NCI-H460 (cell line): ENCODE measurements around the gene TRIP13. TPM values are rescaled to one million over a fixed set of nuclear protein-coding genes. Genes with fewer than 3 reads are reported as not detected.

Source experiments
- DNase-seq: peaks from one replicate; pipeline ENCODE4 v3.0.0-alpha.2; 2016; ENCODE audit warnings: low read depth; ENCODE audit errors: extremely low read depth
- total RNA-seq: library from RNA; depleted of rRNA; stranded (reverse); fragments of >200 nt; shearing (Covaris generic); gene quantifications from 2 replicates; pipeline ENCODE4 v1.2.3, GENCODE V29; 2014; rRNA removed

TRIP13 gene
- total RNA-seq, 1 experiment from 2014 or later, result 35.1 TPM

DNA sequence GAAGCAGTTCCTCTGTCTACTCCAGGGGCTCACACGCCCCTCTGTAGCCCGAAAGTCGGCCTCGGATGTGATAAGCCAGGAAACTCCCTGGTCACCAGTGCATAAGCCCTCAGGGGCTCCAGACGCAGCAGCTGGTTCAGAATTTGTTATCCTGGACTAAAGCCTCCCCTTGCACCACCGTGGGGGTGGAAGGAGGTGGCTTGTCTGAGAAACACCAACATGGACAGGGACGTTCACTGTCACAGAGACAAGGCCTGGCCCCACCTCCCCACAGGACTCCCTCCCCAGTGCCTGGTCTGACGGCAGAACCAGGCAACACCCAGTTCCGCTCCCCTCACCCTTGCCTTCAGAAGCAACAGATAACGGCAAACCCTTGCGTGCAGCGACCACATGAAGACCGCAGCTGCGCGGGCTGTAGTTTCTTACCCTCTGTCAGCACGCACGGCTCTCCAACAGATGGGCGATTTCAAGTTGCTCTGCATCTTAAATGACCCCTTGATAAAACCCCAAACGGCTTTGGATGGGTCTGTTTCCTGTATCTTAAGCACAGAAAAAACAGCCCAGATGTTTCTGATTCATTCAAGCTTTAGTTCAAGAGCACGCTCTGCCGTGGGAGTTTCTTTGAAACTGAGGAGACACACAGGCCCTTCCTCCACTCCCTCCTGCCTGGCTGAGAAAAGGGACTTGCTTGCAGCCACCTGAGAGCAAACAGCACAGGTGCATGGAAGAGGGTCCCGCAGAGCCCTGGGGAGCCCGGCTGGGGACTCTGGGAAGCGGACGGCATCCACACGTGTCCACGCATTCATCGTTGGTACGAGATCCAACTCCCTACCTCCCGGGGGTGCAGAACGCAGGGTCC lies 71.2 kb downstream of the TRIP13 start:
- DNase-seq, result no peak

DNA sequence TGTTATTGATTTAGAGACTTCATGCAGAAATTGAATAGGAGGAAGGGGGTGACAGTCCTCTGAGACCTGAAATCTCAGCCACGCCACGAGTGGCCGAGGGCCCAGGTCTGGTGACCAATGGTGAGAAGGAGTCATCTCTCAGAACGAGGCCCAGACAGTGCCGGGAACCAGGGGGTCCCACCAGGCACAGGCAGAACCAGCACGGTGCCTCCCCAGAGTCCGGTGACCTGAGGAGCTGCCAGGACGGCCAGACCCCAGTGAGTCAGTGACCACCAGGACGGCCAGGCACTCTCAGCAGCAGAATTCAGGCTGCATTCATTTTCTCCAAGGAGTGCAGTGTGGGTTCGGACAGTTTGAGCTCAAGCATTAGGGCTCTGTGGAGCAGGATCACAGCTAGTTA lies 72.1 kb downstream of the TRIP13 start:
- DNase-seq, result no peak

DNA sequence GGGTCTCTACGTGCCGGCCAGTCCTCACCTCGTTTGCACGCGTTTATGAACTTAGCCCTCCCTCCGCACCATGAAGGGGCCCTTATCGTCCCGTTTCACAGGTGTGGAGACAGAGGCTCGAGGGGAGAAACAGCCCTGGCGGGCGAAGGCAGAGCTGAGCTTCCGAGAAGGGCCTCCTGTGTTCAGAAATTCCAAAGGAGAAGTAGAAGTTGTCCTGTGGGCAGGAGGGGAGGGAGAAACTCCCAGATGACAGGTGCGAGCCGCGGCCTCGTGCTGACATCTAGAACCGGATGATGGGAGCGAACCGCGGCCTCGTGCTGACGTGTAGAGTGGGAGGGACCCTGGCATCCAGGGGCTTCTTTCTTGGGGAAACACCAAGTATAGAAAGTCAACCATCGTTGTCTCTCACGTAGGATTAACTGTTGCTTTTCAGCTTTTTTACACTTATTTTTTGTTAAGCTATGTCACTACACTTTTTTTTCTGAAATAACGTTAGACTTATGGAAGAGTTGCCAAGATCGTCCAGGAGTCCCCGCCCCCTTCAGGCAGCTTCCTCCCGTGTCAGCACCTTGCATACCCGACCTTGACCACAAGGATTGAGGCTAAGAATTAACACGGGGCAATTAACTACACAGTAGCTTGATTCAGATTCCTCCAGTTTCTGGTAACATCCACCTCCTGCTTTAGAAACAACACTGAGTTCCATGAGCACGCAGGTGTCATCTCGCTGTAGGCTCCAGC lies 73.1 kb downstream of the TRIP13 start:
- no peak for DNase-seq

DNA sequence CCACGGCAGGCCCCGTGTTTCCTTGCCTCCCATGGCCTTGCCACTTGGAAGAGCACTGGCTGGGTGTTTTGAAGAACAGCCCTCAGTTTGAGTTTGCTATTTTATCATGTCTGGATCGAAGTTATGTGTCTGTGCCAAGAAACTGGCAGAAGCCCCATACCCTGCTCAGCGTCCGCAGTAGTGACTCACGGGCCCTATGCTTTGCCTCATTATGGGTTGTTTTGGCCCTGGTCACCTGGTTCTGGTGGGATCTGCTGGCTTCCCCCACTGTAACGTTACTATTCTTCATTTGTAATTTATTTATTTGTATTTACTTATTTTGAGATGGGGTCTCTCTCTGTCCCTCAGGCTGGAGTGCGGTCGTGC lies 73.6 kb downstream of the TRIP13 start:
- DNase-seq, result no peak

DNA sequence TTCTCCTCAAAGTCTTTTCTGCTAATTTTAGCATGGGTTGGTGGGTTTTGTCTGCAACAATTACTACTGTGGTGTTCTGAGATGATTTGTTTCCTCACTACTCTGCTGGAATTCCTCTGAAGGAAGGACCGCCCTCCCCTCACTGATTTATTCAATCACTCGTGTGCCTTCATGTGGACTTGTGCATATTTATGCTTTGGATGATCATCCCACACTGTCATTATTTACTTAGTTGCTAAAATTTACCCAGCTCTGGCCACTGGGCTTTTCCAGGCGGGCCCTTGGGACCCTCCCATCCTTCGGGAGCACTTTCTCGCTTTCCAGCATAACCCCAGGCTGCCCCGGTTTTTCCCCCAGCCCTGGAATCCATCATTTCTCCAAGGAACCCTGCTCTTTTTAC lies 74.3 kb downstream of the TRIP13 start:
- DNase-seq, result no peak

Other genes starting within 250 kb of the TRIP13 start
- 0.54 and 0.63 TPM in 2 replicates for gene TPPP, start 199.5 kb upstream of the TRIP13 start, total RNA-seq
- gene ZDHHC11B, start 108.2 kb upstream of the TRIP13 start, total RNA-seq, result 0.26 and 0.42 TPM in 2 replicates
- gene ZDHHC11, start 41.9 kb upstream of the TRIP13 start, total RNA-seq, result 6.9 and 8.9 TPM in 2 replicates
- 25.4 and 30.4 TPM in 2 replicates for gene BRD9, start 83 bp upstream of the TRIP13 start, total RNA-seq
- gene NKD2, start 115.9 kb downstream of the TRIP13 start, total RNA-seq, result 3.3 and 5.0 TPM in 2 replicates
- 7.2 and 9.0 TPM in 2 replicates for gene SLC12A7, start 219.2 kb downstream of the TRIP13 start, total RNA-seq